CD14-positive monocyte (primary cell): ENCODE measurements around the gene ADAMTSL2. TPM values are rescaled to one million over a fixed set of nuclear protein-coding genes. Genes with fewer than 3 reads are reported as not detected.

Experiments
- DNase-seq, 3 donors: peaks; one replicate each; pipeline ENCODE4 v3.0.0-alpha.2; 2011 to 2022
- H2AFZ ChIP-seq: 2 replicates; pipeline ENCODE4 v1.6.0; 2012; ENCODE audit warnings: mild to moderate bottlenecking, low read depth, low read length, inconsistent platforms; ENCODE audit not compliant: insufficient read depth, poor library complexity, severe bottlenecking
- H3K27ac ChIP-seq, 2 donors: 1 replicate in 1 of 2; 2 replicates in 1 of 2; pipeline ENCODE4 v1.5.1; 2012 to 2013; ENCODE audit warnings: low read length in 2 of 2, control low read depth in 1 of 2, inconsistent platforms in 1 of 2, low read depth in 1 of 2, mild to moderate bottlenecking in 1 of 2
- H3K27me3 ChIP-seq, 2 donors: one replicate each; pipeline versions ENCODE4 v1.6.0 to v1.6.1; 2011 to 2013; ENCODE audit warnings: low read length in 2 of 2; ENCODE audit not compliant: control insufficient read depth in 2 of 2, insufficient read depth in 2 of 2
- H3K36me3 ChIP-seq, 2 donors: replicated peaks in 1 of 2; 1 replicate in 1 of 2; 2 replicates in 1 of 2; pipeline versions ENCODE4 v1.5.1 to v1.6.1; 2012 to 2013; ENCODE audit warnings: low read length in 2 of 2, control low read depth in 1 of 2, inconsistent platforms in 1 of 2, mild to moderate bottlenecking in 1 of 2; ENCODE audit not compliant: insufficient read depth in 2 of 2, control insufficient read depth in 1 of 2
- H3K4me1 ChIP-seq, 2 donors: 1 replicate in 1 of 2; 2 replicates in 1 of 2; pipeline versions ENCODE4 v1.5.1 to v1.6.1; 2012 to 2013; ENCODE audit warnings: low read length in 2 of 2, control low read depth in 1 of 2, inconsistent platforms in 1 of 2, mild to moderate bottlenecking in 1 of 2, moderate library complexity in 1 of 2; ENCODE audit not compliant: insufficient read depth in 2 of 2, control insufficient read depth in 1 of 2
- H3K4me2 ChIP-seq: replicated peaks from 2 replicates; pipeline ENCODE3; 2012; ENCODE audit warnings: low read length, moderate library complexity, mild to moderate bottlenecking; ENCODE audit not compliant: poor library complexity, severe bottlenecking; ENCODE audit errors: extremely low read depth
- H3K4me3 ChIP-seq, 3 experiments: fragments of 200-600 bp in 1 of 3; sonication (generic) in 1 of 3; replicated peaks in 1 of 3; 1 replicate in 2 of 3; 2 replicates in 1 of 3; pipeline ENCODE4 v1.5.1; 2011 to 2013; ENCODE audit warnings: low read length in 3 of 3, mild to moderate bottlenecking in 3 of 3, control low read depth in 2 of 3, low read depth in 2 of 3, inconsistent platforms in 1 of 3, moderate library complexity in 1 of 3
- H3K79me2 ChIP-seq: 2 replicates; pipeline ENCODE4 v1.6.0; 2012; ENCODE audit warnings: mild to moderate bottlenecking, control low read depth, inconsistent platforms, low read length, moderate library complexity; ENCODE audit not compliant: insufficient read depth
- H3K9ac ChIP-seq: 2 replicates; pipeline ENCODE4 v1.6.0; 2017; ENCODE audit warnings: low read length, mild to moderate bottlenecking; ENCODE audit not compliant: insufficient read depth, poor library complexity, severe bottlenecking
- H3K9me3 ChIP-seq, 2 donors: replicated peaks in 1 of 2; 1 replicate in 1 of 2; 2 replicates in 1 of 2; pipeline versions ENCODE4 v1.5.1 to v1.6.1; 2012 to 2013; ENCODE audit warnings: low read length in 2 of 2, control low read depth in 1 of 2; ENCODE audit not compliant: control insufficient read depth in 1 of 2, insufficient read depth in 1 of 2
- H4K20me1 ChIP-seq: 2 replicates; pipeline ENCODE4 v1.6.0; 2012; ENCODE audit warnings: mild to moderate bottlenecking, low read length, control low read depth, moderate library complexity; ENCODE audit not compliant: insufficient read depth
- H3K27ac Mint-ChIP-seq, 7 donors: one replicate each; pipeline ENCODE4 v1.8.0; 2020; ENCODE audit warnings: mild to moderate bottlenecking in 7 of 7, mixed read lengths in 7 of 7, moderate library complexity in 6 of 7, inconsistent platforms in 2 of 7
- H3K27me3 Mint-ChIP-seq, 3 donors: one replicate each; pipeline ENCODE4 v1.8.0; 2021 to 2022; ENCODE audit warnings: low read depth in 3 of 3, mild to moderate bottlenecking in 3 of 3, mixed read lengths in 3 of 3, moderate library complexity in 3 of 3, inconsistent platforms in 1 of 3
- H3K36me3 Mint-ChIP-seq, 2 donors: one replicate each; pipeline ENCODE4 v1.8.0; 2020; ENCODE audit warnings: mixed read lengths in 2 of 2, inconsistent platforms in 1 of 2, mild to moderate bottlenecking in 1 of 2
- H3K4me1 Mint-ChIP-seq: one replicate; pipeline ENCODE4 v1.8.0; 2020; ENCODE audit warnings: mild to moderate bottlenecking, mixed read lengths
- H3K4me3 Mint-ChIP-seq, 2 donors: one replicate each; pipeline ENCODE4 v1.8.0; 2020; ENCODE audit warnings: mild to moderate bottlenecking in 2 of 2, mixed read lengths in 2 of 2, moderate library complexity in 1 of 2
- H3K9me3 Mint-ChIP-seq, 7 donors: one replicate each; pipeline ENCODE4 v1.8.0; 2020 to 2022; ENCODE audit warnings: mixed read lengths in 7 of 7, mild to moderate bottlenecking in 6 of 7, moderate library complexity in 6 of 7, inconsistent platforms in 2 of 7
- CTCF ChIP-seq: fragments of 200-600 bp; IDR thresholded peaks from one replicate; pipeline ENCODE4 v1.8.0; 2022; ENCODE audit warnings: antibody characterized with exemption, mild to moderate bottlenecking
- WGBS: methylation state at CpG from one replicate; pipeline ENCODE4 v1.1.5; 2013; ENCODE audit warnings: missing lambda C conversion rate; ENCODE audit not compliant: insufficient coverage; 5-methylcytosine and 5-hydroxymethylcytosine counted together
- intact Hi-C, 2 donors: fragments of 100-400 bp; cut with micrococcal nuclease; formaldehyde crosslinking; loops; one replicate each; pipeline versions ENCODE4 v1.15.0 to v1.15.1; 2023
- polyA plus RNA-seq, 3 donors: library from polyadenylated mRNA; depleted of rRNA in 1 of 3; unstranded in 2 of 3; stranded (reverse) in 1 of 3; fragments of 300-500 nt in 2 of 3; fragments of >200 nt in 1 of 3; fragmentation: Illumina TruSeq in 2 of 3; gene quantifications; 1 replicate in 2 of 3; 2 replicates in 1 of 3; pipeline ENCODE4 v1.2.3, GENCODE V29; 2012 to 2021

ADAMTSL2 gene
- polyA plus RNA-seq, 3 donors: 0.08 TPM; not detected in 2

DNA sequence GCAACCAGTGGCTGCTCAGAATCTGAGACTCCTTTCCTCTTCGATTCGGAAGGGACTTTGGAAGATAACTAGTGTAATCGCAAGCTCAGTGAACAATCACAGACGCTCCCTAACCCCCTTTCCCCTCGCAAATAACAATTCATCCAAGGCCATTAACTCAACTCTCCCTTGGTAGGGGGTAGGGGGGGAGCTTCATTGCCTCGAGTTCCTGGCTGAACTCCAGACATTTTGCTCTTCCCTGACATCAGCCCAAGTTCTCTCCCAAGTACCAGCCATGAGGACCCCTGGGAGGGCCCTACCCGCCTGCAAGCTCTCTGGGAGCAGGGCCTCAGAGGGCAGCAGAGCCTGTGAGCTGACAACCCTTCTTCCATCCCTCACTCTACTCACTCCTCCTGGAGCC, 66.2 kb downstream of the ADAMTSL2 start:
- H3K27me3 ChIP-seq: no peaks in the 10 kb centered on the region
- Mint-ChIP-seq H3K4me3 (no peak overlapping the region), H3K27me3 (peaks cover 2 to 6% (median 4%) of the 10 kb centered on the region in 3 donors), H3K9me3 (peaks cover 20 to 28% (median 25%) of the 10 kb centered on the region in 7 donors), H3K36me3 (no peaks in the 10 kb centered on the region), H3K4me1 (no peaks in the 10 kb centered on the region), H3K27ac (no peak overlapping the region)
- H3K4me2 ChIP-seq: no peak overlapping the region
- TF ChIP-seq CTCF: no peak
- H2AFZ ChIP-seq: no peak overlapping the region
- intact Hi-C loops: no loop called here
- H3K27ac ChIP-seq: no peak overlapping the region
- WGBS: 88% methylated on average over 1 of the region's 7 CpGs
- no peaks in the 10 kb centered on the region for H3K4me1 ChIP-seq
- peaks cover 29 to 33% of the 10 kb centered on the region in 2 donors for H3K9me3 ChIP-seq
- H3K9ac ChIP-seq: no peak overlapping the region
- DNase-seq: no peak
- no peaks in the 10 kb centered on the region for H3K79me2 ChIP-seq
- H3K4me3 ChIP-seq: no peak overlapping the region
- no peaks in the 10 kb centered on the region for H3K36me3 ChIP-seq
- H4K20me1 ChIP-seq: no peaks in the 10 kb centered on the region

DNA sequence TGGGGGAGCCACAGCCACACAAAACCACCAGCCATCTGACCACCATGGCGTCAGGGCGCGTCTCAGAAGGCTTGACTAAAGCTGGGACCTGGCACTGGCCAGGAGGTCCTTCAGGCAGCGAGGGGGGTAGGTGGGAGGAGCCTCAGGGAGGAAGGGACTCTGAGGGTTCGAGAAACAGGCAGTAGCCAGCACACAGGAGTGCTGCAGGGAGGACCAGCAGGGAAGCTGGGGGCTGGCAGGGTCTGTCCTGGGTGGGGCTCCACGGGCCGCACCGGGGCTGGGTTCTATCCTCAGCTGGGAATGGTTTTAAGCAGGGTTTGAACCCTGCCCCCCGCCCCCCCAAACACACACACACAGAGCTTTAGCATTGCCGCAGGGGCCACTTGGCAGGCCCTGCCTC, 67.2 kb downstream of the ADAMTSL2 start:
- no peak overlapping the region for H2AFZ ChIP-seq
- DNase-seq: no peak

More for the DNA sequence above, 67.2 kb downstream of the ADAMTSL2 start:
- Histone ChIP-seq H3K9me3 (peaks cover 19 to 26% of the 10 kb centered on the region in 2 donors), H4K20me1 (no peaks in the 10 kb centered on the region), H3K27me3 (no peaks in the 10 kb centered on the region), H3K4me2 (no peak overlapping the region), H3K27ac (no peak overlapping the region), H3K9ac (no peak overlapping the region), H3K4me1 (no peaks in the 10 kb centered on the region), H3K4me3 (no peak overlapping the region), H3K79me2 (no peaks in the 10 kb centered on the region), H3K36me3 (no peaks in the 10 kb centered on the region)
- no peaks in the 10 kb centered on the region for H3K36me3 Mint-ChIP-seq
- H3K4me1 Mint-ChIP-seq: no peaks in the 10 kb centered on the region
- peaks cover 12 to 19% (median 16%) of the 10 kb centered on the region in 7 donors for H3K9me3 Mint-ChIP-seq
- H3K27me3 Mint-ChIP-seq: peaks cover 4 to 8% (median 5%) of the 10 kb centered on the region in 3 donors
- H3K27ac Mint-ChIP-seq: no peak overlapping the region
- 88% methylated on average over 6 of the region's 10 CpGs for WGBS
- no peak for TF ChIP-seq CTCF
- intact Hi-C loops: no loop called here
- no peak overlapping the region for H3K4me3 Mint-ChIP-seq
